Hair follicular keratinocyte (primary cell): ENCODE data around the gene PTPMT1. TPM values are rescaled to one million over a fixed set of nuclear protein-coding genes. Genes with fewer than 3 reads are reported as not detected.

Experiments used
- total RNA-seq: library from RNA; depleted of rRNA; stranded (reverse); fragments of >200 nt; gene quantifications from 2 replicates; pipeline ENCODE4 v1.2.3, GENCODE V29; 2015

PTPMT1 gene
- total RNA-seq, result 166 and 195 TPM in 2 replicates

GRCh38 chr11:47565340-47566148 is at the start of gene PTPMT1:
Gene PTPMT1, plus strand, starts transcription at chr11:47565599. Its CDS starts 24 bp downstream, at chr11:47565623.

GRCh38 chr11:47552566-47553405 is 12.6 kb upstream of the PTPMT1 start, which contains the start of gene CELF1:
Gene CELF1, minus strand, starts transcription at chr11:47553132. Its CDS starts 53,609 bp downstream, at chr11:47499523.

GRCh38 chr11:47578524-47579494 is 13.4 kb downstream of the PTPMT1 start, which contains the start of the genes KBTBD4 and NDUFS3:
Gene KBTBD4, minus strand, starts transcription at chr11:47578970. Its CDS starts 19 bp downstream, at chr11:47578951.
Gene NDUFS3, plus strand, starts transcription at chr11:47579074. Its CDS starts 18 bp downstream, at chr11:47579092.

GRCh38 chr11:47586098-47586855 is 20.9 kb downstream of the PTPMT1 start, which contains the start of gene FAM180B:
Gene FAM180B, plus strand, starts transcription at chr11:47586678. Its CDS starts 91 bp downstream, at chr11:47586769.

GRCh38 chr11:47593934-47594855 is 28.8 kb downstream of the PTPMT1 start, which contains the start of gene C1QTNF4:
Gene C1QTNF4, minus strand, starts transcription at chr11:47594411. Its CDS starts 3,601 bp downstream, at chr11:47590810.

Other genes with a start within 250 kb of the PTPMT1 start
- gene MYBPC3, start 212.9 kb upstream of the PTPMT1 start, total RNA-seq, result not detected in 2 replicates
- not detected in 2 replicates for gene SPI1, start 187.1 kb upstream of the PTPMT1 start, total RNA-seq
- gene SLC39A13, start 157.0 kb upstream of the PTPMT1 start, total RNA-seq, result 84.5 and 97.5 TPM in 2 replicates
- 123 and 233 TPM in 2 replicates for gene PSMC3, start 139.2 kb upstream of the PTPMT1 start, total RNA-seq
- not detected in 2 replicates for gene RAPSN, start 116.5 kb upstream of the PTPMT1 start, total RNA-seq
- gene CELF1, start 12.5 kb upstream of the PTPMT1 start, total RNA-seq, result 51.8 and 52.3 TPM in 2 replicates
- gene KBTBD4, start 13.4 kb downstream of the PTPMT1 start, total RNA-seq, result 12.5 and 15.4 TPM in 2 replicates
- gene NDUFS3, start 13.5 kb downstream of the PTPMT1 start, total RNA-seq, result 75.5 and 101 TPM in 2 replicates
- not detected in 2 replicates for gene FAM180B, start 21.1 kb downstream of the PTPMT1 start, total RNA-seq
- 0.08 and 0.16 TPM in 2 replicates for gene C1QTNF4, start 28.8 kb downstream of the PTPMT1 start, total RNA-seq
- 69.9 and 104 TPM in 2 replicates for gene MTCH2, start 77.0 kb downstream of the PTPMT1 start, total RNA-seq
- 0.16 and 0.19 TPM in 2 replicates for gene AGBL2, start 149.8 kb downstream of the PTPMT1 start, total RNA-seq
- gene FNBP4, start 201.7 kb downstream of the PTPMT1 start, total RNA-seq, result 20.1 and 26.4 TPM in 2 replicates